SK-N-SH (cell line): ENCODE data around the gene TRIM8.

ENCODE experiments used
- ELF1 ChIP-seq: IDR thresholded peaks from 2 replicates; pipeline ENCODE4 v1.4.0; 2012
- EP300 ChIP-seq, 2 experiments: IDR thresholded peaks; 2 replicates each; pipeline versions ENCODE4 v1.4.0 to v1.6.1; 2012; ENCODE audit warnings: borderline replicate concordance in 1 of 2, low read depth in 1 of 2, low read length in 1 of 2
- FOSL2 ChIP-seq: IDR thresholded peaks from 2 replicates; pipeline ENCODE4 v1.4.0; 2012; ENCODE audit warnings: low read depth, mild to moderate bottlenecking, moderate library complexity, borderline replicate concordance
- FOXM1 ChIP-seq: IDR thresholded peaks from 2 replicates; pipeline ENCODE4 v1.4.0; 2012; ENCODE audit warnings: low read depth, mild to moderate bottlenecking
- MEF2A ChIP-seq: IDR thresholded peaks from 2 replicates; pipeline ENCODE4 v1.4.0; 2012; ENCODE audit warnings: low read depth, borderline replicate concordance
- POLR2AphosphoS5 ChIP-seq: IDR thresholded peaks from 2 replicates; pipeline ENCODE4 v1.6.1; 2012; ENCODE audit warnings: low read depth, low read length
- RCOR1 ChIP-seq: fragments of 150-350 bp; IDR thresholded peaks from 2 replicates; pipeline ENCODE4 v1.6.1; 2017; ENCODE audit warnings: antibody characterized with exemption, low read length
- TAF1 ChIP-seq: IDR thresholded peaks from 2 replicates; pipeline ENCODE4 v1.6.1; 2012; ENCODE audit warnings: low read depth, mild to moderate bottlenecking, low read length, moderate library complexity, borderline replicate concordance
- TF ChIP-seq, protein P1 (sequence below): IDR thresholded peaks from 2 replicates; pipeline ENCODE4; 2012
- TF ChIP-seq, protein P2 (sequence below): IDR thresholded peaks from 2 replicates; pipeline ENCODE4 v1.4.0; 2012; ENCODE audit warnings: low read depth, borderline replicate concordance
- TF ChIP-seq, protein P3 (sequence below): fragments of 200-600 bp; sonication (generic); IDR thresholded peaks from 2 replicates; pipeline ENCODE4 v1.6.1; 2017; ENCODE audit warnings: antibody characterized with exemption, mild to moderate bottlenecking, moderate library complexity
- TF ChIP-seq, protein P4 (sequence below): IDR thresholded peaks from 2 replicates; pipeline ENCODE4 v1.6.1; 2012; ENCODE audit warnings: mild to moderate bottlenecking, low read depth, low read length, moderate library complexity
- TF ChIP-seq, protein P5 (sequence below): IDR thresholded peaks from 2 replicates; pipeline ENCODE4 v1.4.0; 2012; ENCODE audit warnings: low read depth

DNA sequence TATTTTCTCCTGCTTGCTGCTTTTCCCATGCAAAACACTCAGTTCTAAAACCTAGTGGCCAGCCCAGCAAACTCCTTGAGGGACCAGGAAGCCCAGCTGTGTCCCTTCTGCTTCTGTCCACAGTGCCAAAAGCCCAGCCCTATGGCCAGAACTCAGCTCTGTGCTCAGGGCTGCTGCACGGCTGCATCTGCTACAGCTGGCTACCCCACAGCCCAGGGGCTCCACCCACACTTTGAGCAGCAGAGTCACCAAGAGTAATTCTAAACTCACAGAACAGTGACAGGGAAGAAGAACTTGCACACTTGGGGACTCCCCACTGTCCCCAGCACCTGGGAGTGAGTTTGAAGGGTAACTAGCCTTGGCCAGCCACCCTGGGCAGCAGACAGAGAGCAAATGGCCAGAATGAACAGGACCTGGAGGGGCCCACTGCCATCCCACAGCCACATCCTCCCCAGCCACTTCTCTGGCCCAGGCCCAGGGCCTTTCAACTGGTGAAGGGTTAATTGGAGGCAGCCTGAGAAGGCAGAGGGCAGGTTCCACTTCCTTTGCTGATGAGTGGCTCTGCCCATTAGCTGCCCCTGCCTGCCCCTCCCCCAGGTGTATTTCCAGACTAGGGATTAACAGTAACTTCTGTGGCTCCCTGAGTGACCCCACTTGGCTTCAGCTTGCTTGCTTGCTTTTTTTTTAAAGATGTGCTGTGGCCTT, 28.1 kb upstream of the TRIM8 start:
- TF ChIP-seq TAF1 (no peak), FOSL2 (no peak), EP300 (IDR thresholded peaks at IDR 0.05; ENCODE audit: borderline replicate concordance in 1 of 2, low read depth in 1 of 2, low read length in 1 of 2) (no peak), POLR2AphosphoS5 (no peak), FOXM1 (no peak), ELF1 (no peak), RCOR1 (no peak), MEF2A (no peak)
- TF ChIP-seq, protein P1, sequence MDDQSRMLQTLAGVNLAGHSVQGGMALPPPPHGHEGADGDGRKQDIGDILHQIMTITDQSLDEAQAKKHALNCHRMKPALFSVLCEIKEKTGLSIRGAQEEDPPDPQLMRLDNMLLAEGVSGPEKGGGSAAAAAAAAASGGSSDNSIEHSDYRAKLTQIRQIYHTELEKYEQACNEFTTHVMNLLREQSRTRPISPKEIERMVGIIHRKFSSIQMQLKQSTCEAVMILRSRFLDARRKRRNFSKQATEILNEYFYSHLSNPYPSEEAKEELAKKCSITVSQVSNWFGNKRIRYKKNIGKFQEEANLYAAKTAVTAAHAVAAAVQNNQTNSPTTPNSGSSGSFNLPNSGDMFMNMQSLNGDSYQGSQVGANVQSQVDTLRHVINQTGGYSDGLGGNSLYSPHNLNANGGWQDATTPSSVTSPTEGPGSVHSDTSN: no peak
- TF ChIP-seq, protein P2, sequence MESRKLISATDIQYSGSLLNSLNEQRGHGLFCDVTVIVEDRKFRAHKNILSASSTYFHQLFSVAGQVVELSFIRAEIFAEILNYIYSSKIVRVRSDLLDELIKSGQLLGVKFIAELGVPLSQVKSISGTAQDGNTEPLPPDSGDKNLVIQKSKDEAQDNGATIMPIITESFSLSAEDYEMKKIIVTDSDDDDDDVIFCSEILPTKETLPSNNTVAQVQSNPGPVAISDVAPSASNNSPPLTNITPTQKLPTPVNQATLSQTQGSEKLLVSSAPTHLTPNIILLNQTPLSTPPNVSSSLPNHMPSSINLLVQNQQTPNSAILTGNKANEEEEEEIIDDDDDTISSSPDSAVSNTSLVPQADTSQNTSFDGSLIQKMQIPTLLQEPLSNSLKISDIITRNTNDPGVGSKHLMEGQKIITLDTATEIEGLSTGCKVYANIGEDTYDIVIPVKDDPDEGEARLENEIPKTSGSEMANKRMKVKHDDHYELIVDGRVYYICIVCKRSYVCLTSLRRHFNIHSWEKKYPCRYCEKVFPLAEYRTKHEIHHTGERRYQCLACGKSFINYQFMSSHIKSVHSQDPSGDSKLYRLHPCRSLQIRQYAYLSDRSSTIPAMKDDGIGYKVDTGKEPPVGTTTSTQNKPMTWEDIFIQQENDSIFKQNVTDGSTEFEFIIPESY: no peak
- TF ChIP-seq, protein P3, sequence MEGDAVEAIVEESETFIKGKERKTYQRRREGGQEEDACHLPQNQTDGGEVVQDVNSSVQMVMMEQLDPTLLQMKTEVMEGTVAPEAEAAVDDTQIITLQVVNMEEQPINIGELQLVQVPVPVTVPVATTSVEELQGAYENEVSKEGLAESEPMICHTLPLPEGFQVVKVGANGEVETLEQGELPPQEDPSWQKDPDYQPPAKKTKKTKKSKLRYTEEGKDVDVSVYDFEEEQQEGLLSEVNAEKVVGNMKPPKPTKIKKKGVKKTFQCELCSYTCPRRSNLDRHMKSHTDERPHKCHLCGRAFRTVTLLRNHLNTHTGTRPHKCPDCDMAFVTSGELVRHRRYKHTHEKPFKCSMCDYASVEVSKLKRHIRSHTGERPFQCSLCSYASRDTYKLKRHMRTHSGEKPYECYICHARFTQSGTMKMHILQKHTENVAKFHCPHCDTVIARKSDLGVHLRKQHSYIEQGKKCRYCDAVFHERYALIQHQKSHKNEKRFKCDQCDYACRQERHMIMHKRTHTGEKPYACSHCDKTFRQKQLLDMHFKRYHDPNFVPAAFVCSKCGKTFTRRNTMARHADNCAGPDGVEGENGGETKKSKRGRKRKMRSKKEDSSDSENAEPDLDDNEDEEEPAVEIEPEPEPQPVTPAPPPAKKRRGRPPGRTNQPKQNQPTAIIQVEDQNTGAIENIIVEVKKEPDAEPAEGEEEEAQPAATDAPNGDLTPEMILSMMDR: no peak
- TF ChIP-seq, protein P4, sequence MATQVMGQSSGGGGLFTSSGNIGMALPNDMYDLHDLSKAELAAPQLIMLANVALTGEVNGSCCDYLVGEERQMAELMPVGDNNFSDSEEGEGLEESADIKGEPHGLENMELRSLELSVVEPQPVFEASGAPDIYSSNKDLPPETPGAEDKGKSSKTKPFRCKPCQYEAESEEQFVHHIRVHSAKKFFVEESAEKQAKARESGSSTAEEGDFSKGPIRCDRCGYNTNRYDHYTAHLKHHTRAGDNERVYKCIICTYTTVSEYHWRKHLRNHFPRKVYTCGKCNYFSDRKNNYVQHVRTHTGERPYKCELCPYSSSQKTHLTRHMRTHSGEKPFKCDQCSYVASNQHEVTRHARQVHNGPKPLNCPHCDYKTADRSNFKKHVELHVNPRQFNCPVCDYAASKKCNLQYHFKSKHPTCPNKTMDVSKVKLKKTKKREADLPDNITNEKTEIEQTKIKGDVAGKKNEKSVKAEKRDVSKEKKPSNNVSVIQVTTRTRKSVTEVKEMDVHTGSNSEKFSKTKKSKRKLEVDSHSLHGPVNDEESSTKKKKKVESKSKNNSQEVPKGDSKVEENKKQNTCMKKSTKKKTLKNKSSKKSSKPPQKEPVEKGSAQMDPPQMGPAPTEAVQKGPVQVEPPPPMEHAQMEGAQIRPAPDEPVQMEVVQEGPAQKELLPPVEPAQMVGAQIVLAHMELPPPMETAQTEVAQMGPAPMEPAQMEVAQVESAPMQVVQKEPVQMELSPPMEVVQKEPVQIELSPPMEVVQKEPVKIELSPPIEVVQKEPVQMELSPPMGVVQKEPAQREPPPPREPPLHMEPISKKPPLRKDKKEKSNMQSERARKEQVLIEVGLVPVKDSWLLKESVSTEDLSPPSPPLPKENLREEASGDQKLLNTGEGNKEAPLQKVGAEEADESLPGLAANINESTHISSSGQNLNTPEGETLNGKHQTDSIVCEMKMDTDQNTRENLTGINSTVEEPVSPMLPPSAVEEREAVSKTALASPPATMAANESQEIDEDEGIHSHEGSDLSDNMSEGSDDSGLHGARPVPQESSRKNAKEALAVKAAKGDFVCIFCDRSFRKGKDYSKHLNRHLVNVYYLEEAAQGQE: no peak
- TF ChIP-seq, protein P5, sequence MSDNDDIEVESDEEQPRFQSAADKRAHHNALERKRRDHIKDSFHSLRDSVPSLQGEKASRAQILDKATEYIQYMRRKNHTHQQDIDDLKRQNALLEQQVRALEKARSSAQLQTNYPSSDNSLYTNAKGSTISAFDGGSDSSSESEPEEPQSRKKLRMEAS: no peak
